NCI-H1436 treated with DMSO at 0.1 percent for 48 hours (cell line): Measurements from ENCODE around the gene VWA3A.
"Not testable (repeated sequence)": the region's sequence is repeated elsewhere in the genome, so short reads cannot be mapped to it uniquely, and the experiment has no call there.

Experiments used
- DNase-seq: peaks from one replicate; lab custom pipeline; 2025; lab: John Stamatoyannopoulos, UW

VWA3A gene, protein sequence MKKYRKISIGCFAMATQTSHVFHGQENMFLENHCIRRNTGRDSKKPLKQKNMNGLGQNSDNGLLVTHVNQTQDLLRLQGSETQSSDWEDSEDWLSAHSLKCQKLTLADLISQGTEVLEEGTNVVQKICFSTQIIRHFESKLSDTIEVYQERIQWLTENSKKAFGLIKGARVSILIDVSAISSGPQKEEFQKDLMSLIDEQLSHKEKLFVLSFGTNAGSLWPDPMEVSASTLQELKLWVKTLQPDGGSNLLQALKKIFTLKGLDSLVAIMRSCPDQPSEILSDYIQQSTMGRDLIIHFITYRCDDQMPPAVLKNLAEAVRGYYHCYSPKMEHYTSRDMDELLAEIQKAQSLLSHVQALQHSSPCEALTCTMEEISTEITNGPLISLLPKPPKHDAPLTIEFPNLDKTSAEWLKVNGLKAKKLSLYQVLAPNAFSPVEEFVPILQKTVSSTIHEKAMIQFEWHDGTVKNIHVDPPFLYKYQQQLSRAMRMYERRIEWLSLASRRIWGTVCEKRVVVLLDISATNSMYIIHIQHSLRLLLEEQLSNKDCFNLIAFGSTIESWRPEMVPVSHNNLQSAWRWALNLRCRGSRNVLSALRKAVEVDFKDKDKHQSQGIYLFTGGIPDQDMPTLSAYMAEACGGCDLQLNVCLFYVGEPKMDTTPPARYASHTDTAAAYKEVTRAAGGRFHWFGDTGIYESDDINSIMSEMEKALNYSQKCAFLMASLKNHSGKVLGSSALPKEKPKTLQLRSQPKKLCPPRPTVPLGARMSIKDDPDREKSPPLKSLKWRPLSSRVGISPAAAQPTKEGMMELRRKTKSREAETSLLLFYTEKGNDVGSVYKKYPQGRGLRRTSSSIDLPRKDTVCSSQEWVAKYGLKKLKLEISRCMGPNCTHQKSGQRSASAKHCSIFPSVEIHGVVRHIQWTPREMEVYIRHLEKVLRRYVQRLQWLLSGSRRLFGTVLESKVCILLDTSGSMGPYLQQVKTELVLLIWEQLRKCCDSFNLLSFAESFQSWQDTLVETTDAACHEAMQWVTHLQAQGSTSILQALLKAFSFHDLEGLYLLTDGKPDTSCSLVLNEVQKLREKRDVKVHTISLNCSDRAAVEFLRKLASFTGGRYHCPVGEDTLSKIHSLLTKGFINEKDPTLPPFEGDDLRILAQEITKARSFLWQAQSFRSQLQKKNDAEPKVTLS

GRCh38 chr16:22092143-22092933 is at the start of gene VWA3A:
Gene VWA3A (plus strand): TSS chr16:22092541. CDS start chr16:22092638, 97 bp downstream.
- no peak for DNase-seq

GRCh38 chr16:22043882-22044281 is 48.5 kb upstream of the VWA3A start:
- DNase-seq: not testable (repeated sequence)

GRCh38 chr16:22045888-22046287 is 46.5 kb upstream of the VWA3A start:
- not testable (repeated sequence) for DNase-seq

DNA sequence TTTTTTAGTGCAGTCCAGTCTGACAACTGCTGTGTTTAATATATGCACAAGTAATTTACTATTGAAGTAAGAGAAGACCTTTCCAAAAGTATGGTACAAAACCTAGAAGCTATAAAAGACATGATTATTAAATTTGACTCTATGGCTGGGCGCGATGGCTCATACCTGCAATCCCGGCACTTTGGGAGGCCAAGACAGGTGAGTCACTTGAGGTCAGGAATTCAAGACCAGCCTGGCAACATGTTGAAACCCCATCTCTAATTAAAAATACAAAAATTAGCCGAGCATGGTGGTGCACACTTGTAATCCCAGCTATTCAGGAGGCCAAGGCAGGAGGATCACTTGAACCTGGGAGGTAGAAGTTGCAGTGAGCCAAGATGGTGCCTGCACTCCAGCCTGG is 41.4 kb upstream of the VWA3A start:
- DNase-seq: no peak

DNA sequence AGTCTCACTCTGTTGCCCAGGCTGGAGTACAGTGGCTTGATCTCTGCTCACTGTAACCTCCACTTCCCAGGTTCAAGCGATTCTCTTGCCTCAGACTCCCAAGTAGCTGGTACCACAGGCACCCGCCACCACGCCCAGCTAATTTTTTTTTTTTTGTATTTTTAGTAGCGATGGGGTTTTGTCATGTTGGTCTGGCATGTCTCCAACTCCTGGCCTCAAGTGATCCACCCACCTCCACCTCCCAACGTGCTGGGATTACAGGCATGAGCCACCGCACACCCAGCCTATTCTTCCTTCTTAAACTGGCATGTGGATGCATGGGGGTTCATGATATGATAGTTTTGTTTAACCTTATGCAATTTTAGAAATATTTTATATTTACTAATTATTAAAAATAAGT is 39.4 kb upstream of the VWA3A start:
- DNase-seq: no peak

DNA sequence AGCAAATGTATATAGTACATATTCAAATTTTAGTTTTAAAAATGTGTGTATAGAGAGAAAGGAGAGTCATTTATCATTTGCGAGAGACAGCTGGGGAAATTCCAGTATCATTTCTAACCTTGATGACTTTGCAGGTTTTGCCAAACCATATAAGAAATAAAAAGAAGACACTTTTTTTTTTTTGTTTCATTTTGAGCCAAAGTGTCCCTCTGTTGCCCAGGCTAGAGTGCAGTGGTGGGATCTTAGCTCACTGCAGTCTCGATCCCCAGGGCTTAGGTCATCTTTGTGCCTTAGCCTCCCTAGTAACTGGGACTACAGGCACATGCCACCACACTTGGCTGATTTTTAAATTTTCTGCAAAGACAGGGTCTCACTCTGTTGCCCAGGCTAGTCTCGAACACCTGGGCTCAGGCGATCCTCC is 38.4 kb upstream of the VWA3A start:
- no peak for DNase-seq

DNA sequence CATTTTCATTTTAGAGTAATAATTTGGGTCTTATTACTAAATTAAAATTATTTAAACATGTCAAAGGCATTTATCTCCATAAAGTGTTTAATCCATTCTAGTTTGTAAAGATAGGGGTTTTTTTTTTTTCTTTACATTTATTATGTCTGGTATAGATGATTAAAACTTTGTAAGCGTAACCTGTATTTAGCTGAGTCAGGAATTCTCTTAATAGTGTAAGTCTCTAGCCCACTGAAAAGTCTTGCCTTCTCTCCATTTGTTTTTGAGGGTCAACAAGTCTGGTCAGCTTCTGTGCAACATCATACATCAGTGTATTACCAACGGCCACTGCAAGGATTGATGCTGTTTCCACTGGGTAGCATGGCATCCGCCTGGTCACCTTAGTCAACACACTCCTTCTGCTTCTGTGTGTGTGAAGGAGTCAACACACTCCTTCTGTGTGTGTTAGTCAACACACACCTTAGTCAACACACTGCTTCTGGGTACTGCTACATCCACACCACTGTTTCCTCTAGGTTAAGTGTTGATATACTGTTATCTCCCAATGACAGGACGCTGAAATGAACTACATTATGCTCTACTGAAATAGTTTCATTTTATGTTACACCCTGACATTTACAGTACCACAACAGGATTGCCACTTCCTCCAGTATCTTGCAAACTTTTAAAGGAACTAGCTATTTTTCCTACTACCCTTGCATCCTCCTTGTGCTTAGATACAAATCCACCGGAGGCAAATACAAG is 37.3 kb upstream of the VWA3A start:
- no peak for DNase-seq

DNA sequence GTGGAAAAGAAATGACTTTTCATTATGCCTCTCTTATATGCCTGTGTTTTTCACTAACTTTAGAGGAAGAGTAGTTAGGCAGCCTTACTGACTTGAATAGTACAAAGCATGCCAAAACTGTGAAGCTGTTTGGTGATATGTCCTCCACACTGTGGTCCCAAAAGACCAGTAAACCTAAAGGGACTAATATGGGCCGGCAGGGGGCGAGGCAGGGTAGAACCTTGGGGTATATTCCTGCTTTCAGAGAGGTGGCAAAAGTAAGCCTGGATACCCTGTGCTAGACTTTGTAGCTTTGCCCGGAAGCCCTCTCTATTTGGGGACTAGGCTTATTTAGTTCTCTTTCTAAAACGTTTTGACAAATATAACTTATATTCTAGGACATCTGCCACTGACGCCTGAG is 36.5 kb upstream of the VWA3A start:
- no peak for DNase-seq

GRCh38 chr16:22063888-22064467 is 28.4 kb upstream of the VWA3A start:
- DNase-seq: no peak

- no peak for DNase-seq
Measured at GRCh38 chr16:22065252-22065651, 27.1 kb upstream of the VWA3A start.

- DNase-seq: no peak
Measured at GRCh38 chr16:22070361-22071330, 21.7 kb upstream of the VWA3A start.

DNA sequence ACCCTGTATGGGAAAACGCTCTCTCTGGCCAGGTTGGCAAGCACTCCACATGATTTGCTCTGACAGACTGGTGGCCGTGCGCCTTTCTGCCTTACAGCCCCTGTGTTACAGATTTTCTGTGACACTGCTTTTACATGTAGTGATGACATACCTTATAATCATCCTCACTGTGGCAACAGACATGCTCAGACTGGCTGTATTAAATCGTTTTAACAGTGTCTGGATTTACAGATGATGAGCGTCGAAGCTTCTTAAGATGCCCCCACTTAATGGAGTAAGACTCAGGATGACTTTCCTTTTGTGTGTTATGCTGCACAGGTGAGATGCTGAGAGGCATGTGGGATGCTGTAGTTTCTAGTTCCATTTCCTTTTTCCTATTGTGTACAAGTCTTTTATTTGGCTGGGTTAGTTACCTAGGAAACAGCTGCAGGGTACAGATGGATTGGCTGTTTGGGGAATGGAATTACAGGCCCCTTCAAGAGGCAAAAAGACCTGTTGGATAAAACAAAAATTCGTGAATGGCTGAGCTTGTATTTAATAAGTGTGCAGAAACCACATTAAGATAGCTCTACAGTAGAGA is 20.9 kb upstream of the VWA3A start:
- DNase-seq: no peak

GRCh38 chr16:22073350-22073749 is 19.0 kb upstream of the VWA3A start:
- no peak for DNase-seq

DNA sequence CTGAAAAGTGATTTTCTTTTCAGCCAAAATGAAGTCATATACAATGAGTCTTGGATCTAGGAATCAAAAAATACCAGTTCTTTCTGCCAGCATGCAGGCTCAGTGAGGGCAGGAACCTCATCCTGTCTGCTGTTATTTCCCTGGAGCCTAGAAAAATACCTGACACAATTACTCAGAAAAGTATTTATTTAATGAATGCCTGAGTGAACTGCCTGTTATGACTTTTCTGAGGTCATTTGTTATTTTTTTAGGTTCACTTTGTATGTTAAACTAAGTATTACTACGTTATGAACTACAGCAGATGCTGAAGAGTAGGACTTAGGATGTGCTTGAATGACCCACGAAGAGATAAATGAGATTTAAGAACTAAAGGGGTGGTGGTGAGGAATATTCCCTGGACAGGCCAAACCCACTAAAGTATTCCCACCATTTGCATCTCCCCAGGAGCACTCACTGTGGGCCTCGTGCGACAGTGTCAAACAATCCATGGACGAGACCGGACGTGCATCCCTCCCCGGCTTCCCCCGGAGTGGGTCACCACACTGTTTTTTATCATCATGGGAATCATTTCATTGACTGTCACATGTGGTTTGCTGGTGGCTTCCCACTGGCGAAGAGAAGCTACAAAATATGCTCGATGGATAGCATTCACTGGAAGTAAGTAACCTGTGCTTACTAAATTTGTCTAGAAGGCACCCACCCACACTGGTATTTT is 17.1 kb upstream of the VWA3A start:
- no peak for DNase-seq

- no peak for DNase-seq
Measured at GRCh38 chr16:22075776-22076175, 16.6 kb upstream of the VWA3A start.

DNA sequence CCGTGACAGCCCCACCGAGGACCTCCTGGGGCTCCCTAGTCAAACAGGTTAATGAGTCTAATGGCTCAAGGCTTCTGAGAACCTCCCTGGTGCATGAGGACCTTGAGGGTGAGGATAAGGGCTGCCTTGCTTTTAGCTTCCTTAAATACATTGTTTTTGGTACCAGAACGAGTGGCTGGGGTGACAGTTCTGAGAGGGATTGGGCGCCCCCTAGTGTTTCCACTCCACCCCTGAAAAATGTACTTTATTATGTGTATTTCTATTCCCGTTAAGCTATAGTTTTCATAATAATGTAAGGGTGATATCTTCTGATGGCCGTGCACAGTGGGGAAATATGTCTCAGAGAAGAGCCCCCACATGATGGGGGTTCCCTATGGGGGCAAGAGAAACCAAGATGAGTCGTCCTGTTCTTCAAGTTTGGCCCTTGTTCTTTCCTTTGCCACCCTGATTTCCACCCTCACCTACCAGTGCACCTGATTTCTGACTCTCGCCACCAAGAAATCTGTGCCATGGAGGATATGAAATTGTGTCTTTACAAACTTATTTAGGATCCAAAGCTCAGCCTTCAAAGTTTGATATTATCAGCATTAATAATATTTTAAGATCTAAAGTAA is 14.5 kb upstream of the VWA3A start:
- DNase-seq: no peak

GRCh38 chr16:22078656-22079055 is 13.7 kb upstream of the VWA3A start:
- DNase-seq: no peak

DNA sequence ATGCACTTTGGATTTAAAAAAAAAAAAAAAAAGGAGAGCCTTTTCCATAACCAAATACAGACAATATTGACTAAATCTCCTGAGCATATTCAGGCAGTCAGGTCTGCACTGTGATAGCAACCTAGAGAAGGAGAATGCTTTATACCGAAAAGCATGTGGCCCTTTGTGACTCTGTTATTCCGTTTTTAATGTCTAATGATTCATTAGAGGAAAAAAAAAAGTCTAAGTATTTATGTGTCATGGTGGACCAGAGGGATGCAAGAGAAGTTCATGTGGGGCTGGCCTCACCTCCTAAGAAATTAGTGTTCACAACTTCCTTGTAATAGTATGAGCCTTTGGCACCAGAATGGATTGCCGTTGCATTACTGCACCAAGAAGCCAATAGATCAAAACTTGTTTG is 11.3 kb upstream of the VWA3A start:
- no peak for DNase-seq
